VCaP (cell line): ENCODE measurements around the gene MX2.

Experiments
- H3K27ac ChIP-seq: fragments of 450-650 bp; 2 replicates; pipeline ENCODE4 v1.5.1; 2017
- TF ChIP-seq, protein P1 (sequence below): fragments of 450-650 bp; conservative IDR thresholded peaks from 2 replicates; pipeline ENCODE4 v1.5.1; 2017; ENCODE audit warnings: mild to moderate bottlenecking, moderate library complexity

The MX2 gene

GRCh38 chr21:41426676-41427404 is 65.0 kb downstream of the MX2 start:
- H3K27ac ChIP-seq = peak overlapping the region; percentile 42; the same call in 1 of the 2 replicates
- TF ChIP-seq, protein P1, sequence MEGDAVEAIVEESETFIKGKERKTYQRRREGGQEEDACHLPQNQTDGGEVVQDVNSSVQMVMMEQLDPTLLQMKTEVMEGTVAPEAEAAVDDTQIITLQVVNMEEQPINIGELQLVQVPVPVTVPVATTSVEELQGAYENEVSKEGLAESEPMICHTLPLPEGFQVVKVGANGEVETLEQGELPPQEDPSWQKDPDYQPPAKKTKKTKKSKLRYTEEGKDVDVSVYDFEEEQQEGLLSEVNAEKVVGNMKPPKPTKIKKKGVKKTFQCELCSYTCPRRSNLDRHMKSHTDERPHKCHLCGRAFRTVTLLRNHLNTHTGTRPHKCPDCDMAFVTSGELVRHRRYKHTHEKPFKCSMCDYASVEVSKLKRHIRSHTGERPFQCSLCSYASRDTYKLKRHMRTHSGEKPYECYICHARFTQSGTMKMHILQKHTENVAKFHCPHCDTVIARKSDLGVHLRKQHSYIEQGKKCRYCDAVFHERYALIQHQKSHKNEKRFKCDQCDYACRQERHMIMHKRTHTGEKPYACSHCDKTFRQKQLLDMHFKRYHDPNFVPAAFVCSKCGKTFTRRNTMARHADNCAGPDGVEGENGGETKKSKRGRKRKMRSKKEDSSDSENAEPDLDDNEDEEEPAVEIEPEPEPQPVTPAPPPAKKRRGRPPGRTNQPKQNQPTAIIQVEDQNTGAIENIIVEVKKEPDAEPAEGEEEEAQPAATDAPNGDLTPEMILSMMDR = no peak

DNA sequence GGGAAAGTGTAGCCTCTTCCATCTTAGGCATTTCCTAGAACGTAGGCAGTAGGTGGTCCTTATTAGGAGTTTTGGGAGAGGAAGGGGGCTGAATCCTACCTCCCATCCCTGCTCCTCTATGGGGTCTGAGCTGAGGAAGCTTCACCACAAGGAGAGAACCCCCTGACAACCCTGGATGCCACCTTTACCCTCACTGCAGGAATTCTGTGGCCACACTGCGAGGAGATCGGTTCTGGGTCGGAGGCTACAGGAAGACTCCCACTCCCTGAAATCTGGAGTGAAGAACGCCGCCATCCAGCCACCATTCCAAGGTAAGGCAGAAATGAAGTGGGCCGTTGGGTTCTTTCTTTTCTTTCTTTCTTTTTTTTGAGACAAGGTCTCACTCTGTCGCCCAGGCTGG is 65.7 kb downstream of the MX2 start:
- H3K27ac ChIP-seq = no peak overlapping the region
- TF ChIP-seq, protein P1 = no peak

GRCh38 chr21:41428311-41428710 is 66.5 kb downstream of the MX2 start:
- no peak overlapping the region for H3K27ac ChIP-seq
- TF ChIP-seq, protein P1 = no peak

DNA sequence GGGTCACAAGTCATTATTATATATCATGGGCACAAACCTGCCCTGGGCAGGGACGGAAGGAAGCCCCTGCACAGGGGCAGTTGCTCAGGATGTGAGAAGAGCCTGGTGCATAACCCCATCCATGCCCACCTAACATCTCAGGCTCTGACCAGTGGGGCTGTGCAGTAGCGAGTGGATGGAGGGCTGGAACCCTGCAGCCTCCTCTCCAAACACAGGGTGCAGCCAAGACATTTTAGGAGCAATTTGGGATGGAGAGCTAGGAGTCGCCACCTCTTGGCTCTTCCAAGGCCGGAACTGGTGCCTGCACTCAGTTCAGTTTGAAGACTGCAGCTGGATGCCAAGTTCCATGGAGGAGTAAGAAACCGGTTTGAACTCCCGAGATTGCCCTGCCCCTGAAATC is 67.0 kb downstream of the MX2 start:
- H3K27ac ChIP-seq = no peak overlapping the region
- TF ChIP-seq, protein P1 = no peak

- no peak overlapping the region for H3K27ac ChIP-seq
- TF ChIP-seq, protein P1 = no peak
Measured at GRCh38 chr21:41429305-41429704, 67.5 kb downstream of the MX2 start.

DNA sequence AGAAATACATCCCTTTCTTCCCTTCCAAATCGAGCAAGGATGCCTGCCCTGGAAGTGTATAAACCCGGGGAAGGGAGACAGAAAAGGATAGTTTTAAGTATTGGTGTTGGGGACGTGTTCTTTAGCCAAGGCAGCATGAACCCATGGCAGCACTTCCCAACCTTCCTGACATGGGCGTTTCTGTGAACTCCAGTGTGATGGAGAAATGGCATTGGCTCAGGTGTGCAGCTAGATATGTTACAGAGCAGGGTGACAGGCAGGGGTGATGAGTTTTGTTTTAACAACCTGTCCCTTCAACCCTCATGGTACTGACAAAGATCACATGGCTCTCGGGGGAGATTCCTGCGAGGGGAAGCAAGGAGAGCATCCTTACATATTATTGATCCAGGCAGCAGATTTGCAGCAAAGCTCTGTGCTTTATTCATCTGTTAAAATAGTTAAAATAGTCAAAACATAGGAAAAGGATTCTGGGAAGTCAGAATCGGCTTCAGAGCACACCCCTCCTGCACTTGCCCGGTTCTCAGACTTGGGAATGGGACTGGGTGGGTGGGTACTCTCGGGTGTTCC is 68.2 kb downstream of the MX2 start:
- TF ChIP-seq, protein P1 = no peak
- H3K27ac ChIP-seq = no peak overlapping the region

GRCh38 chr21:41431788-41432548 is 70.1 kb downstream of the MX2 start:
- TF ChIP-seq, protein P1 = no peak
- H3K27ac ChIP-seq = no peak overlapping the region
